ENCODE measurements around the gene CHST11.
"Not testable (repeated sequence)": the region's sequence is repeated elsewhere in the genome, so short reads cannot be mapped to it uniquely, and the experiment has no call there.

Gene CHST11

DNA sequence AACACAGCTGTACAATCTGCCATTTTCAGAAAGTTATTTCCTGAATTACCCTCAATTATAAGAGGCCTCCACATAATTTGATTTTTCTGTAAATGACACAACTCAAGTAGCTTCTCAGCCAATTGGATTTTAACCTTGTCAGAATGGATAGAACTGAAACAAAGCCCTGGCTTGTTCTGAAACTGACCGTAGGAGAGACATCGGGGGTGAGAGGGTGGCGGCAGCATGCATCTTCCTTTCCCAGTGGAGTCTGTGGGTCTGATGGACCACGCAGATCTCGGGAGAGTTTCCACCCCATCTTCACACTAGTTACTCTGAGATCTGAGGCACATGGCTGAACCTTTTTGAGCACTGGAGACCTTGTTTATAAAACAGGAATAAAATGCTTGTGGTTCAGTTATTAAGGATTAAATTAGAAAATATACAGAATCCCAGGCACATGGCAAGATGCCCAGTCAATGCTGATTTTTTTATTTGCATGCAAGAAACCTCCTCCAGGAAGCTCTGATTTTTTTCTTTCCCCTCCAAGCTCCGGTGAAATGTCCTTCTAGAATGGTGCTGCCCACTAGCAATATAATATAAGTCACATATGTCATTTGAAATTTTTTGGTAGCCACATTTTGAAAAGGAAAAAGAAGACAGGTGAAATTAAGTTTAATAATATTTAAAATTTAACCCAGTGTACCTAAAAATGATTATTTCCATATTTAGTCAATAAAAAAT lies 153.9 kb downstream of the CHST11 start:
- TF ChIP-seq, protein P1, sequence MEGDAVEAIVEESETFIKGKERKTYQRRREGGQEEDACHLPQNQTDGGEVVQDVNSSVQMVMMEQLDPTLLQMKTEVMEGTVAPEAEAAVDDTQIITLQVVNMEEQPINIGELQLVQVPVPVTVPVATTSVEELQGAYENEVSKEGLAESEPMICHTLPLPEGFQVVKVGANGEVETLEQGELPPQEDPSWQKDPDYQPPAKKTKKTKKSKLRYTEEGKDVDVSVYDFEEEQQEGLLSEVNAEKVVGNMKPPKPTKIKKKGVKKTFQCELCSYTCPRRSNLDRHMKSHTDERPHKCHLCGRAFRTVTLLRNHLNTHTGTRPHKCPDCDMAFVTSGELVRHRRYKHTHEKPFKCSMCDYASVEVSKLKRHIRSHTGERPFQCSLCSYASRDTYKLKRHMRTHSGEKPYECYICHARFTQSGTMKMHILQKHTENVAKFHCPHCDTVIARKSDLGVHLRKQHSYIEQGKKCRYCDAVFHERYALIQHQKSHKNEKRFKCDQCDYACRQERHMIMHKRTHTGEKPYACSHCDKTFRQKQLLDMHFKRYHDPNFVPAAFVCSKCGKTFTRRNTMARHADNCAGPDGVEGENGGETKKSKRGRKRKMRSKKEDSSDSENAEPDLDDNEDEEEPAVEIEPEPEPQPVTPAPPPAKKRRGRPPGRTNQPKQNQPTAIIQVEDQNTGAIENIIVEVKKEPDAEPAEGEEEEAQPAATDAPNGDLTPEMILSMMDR (IDR thresholded peaks at IDR 0.05; ENCODE audit: borderline replicate concordance, insufficient read depth, low read depth, low read length) = no peak
- no peak overlapping the region for H3K4me3 ChIP-seq (ENCODE audit: low read depth, low read length)

DNA sequence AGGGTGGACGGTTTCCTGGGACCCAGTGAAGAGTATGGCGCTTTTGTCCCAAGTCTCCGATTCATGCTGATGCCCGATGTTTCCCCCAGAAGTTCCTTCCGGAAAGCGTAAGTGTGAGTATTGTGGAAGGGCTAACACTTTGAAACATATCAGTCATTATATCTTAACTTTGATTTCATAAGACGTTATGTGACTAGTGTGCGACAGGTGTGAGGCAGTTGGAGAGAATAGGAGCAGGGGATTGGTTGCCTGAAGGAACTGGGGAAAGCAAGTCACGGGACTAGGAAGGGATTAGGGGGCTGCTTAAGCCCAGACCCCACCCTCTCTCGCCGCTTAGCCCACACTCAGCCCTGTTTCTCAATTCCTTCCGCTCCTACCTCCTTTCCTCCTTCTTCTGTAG lies 154.9 kb downstream of the CHST11 start:
- no peak overlapping the region for H3K4me3 ChIP-seq (ENCODE audit: low read depth, low read length)
- TF ChIP-seq, protein P1 (IDR thresholded peaks at IDR 0.05; ENCODE audit: borderline replicate concordance, insufficient read depth, low read depth, low read length) = no peak

DNA sequence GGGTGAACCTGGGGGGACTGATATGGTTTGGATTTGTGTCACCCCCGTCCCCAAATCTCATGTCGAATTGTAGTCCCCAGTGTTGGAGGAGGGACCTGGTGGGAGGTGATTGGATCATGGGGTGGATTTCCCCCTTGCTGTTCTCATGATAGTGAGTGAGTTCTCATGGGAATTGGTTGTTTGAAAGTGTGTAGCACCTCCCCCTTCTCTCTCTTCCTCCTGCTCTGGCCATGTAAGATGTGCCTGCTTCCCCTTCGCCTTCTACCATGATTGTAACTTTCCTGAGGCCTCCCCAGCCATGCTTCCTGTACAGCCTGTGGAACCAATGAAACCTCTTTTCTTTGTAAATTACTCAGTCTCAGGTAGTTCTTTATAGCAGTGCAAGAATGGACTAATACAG lies 156.6 kb downstream of the CHST11 start:
- not testable (repeated sequence) for H3K4me3 ChIP-seq (ENCODE audit: low read depth, low read length)

DNA sequence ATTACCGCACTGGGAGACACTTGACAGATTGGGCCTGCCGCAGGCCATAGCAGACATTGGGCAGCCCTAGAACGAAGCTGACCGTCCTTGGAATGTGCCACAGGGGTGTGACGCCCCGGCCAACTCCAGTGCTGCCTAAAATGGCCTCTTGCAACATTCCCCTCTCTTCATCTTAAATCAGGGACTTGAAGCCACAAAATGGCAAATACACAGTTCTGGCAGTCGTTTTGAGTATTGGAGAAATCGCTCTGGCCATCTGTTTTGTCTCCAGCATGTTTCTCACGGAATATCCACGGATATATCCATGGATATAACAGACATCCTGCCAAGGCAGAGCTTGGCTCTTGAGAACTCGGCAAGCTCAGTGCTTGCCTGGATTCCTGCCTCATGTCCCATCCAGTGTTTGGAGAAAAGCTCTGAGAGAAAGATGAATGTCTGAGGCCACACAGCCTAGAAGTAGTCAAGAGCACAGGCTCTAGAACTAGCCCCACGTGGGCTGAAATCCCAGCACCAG lies 158.4 kb downstream of the CHST11 start:
- no peak overlapping the region for H3K4me3 ChIP-seq (ENCODE audit: low read depth, low read length)
- TF ChIP-seq, protein P1 (IDR thresholded peaks at IDR 0.05; ENCODE audit: borderline replicate concordance, insufficient read depth, low read depth, low read length) = no peak

DNA sequence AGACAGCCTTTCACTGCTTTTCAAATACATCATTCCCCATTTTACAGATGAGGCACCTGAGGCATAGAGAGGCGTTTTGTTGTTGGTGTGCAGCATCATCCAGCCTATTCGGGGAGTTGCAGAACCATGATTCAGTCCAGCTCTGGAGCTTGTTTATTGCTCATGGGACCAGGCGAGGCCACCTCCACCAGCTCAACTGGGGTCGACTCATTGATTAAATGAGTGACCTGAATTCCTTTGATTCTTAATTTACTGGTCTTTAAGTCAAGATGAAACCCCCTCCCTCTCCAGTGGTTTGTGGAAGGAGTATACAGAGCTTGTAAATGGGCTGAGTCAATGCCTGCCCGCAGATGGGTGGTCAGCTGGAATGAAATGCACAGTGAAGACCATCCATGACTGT lies 161.9 kb downstream of the CHST11 start:
- no peak overlapping the region for H3K4me3 ChIP-seq (ENCODE audit: low read depth, low read length)
- TF ChIP-seq, protein P1 (IDR thresholded peaks at IDR 0.05; ENCODE audit: borderline replicate concordance, insufficient read depth, low read depth, low read length) = no peak

DNA sequence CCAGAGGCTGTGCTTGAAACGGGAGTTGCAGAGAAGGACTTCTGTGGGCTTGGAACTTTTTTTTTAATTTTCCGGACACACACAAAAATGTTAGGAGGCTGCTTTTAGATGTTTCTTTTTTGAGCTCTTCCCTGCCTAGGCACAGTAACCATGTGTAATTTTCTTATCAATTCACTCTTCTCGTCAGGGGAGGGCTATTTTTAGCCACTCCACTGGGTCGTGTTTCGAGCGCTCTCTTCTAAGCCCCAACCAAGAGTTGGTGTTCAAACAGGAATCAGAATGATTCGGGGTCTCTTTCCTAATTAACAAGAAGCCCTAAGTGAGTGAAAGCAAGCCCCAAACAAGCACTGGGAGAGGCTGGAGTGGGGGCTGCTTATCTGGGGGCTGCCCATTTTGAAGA lies 162.6 kb downstream of the CHST11 start:
- TF ChIP-seq, protein P1 (IDR thresholded peaks at IDR 0.05; ENCODE audit: borderline replicate concordance, insufficient read depth, low read depth, low read length) = no peak
- H3K4me3 ChIP-seq (ENCODE audit: low read depth, low read length) = no peak overlapping the region

DNA sequence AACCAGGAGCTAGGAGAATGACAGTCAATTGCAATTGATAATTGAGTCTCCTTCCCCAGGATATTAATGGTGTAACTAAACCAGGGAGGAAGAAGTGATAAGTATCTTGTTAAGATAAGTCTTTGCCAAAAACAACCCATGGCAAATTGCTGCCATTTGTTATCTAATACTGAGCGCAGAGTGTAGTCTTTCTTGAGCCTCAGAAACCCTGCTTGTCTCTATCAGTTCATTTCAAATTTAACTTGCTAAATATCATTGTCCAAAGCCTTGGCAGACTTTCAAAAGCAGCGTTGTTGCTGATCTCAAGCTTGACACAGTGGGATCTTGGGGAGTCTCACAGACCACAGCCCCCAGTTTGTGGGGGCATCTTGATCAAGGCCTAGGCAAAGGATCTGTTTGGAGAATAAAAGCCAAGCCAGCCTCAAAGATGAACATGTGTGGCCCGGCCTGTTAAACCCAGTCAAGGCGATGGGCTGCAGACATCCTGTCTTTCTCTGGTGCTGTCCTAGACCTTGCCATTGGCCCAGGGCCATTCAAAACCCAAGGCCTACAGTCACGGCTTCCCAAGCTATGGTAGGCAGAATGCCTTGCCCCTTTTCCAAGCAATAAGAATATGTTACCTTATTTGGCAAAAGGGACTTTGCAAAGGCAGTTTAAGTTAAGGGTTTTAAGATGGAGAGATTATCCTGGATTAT lies 164.2 kb downstream of the CHST11 start:
- TF ChIP-seq, protein P1 (IDR thresholded peaks at IDR 0.05; ENCODE audit: borderline replicate concordance, insufficient read depth, low read depth, low read length) = no peak
- no peak overlapping the region for H3K4me3 ChIP-seq (ENCODE audit: low read depth, low read length)
